T follicular helper cell (primary cell): Measurements from ENCODE around the gene FAM50A.

Experiments used
- DNase-seq: peaks from one replicate; pipeline ENCODE4 v3.0.0-alpha.2; 2020; ENCODE audit warnings: low read depth

FAM50A gene

GRCh38 chrX:154439841-154440240 is 4.1 kb upstream of the FAM50A start:
- DNase-seq: no peak

GRCh38 chrX:154440623-154441357 is 3.2 kb upstream of the FAM50A start:
- no peak for DNase-seq

GRCh38 chrX:154441564-154441963 is 2.4 kb upstream of the FAM50A start:
- no peak for DNase-seq

- no peak for DNase-seq
Measured at GRCh38 chrX:154441984-154442707, 1.8 kb upstream of the FAM50A start.

- no peak for DNase-seq
Measured at GRCh38 chrX:154443479-154443910, 446 bp upstream of the FAM50A start.

- DNase-seq: no peak
Measured at GRCh38 chrX:154444755-154445246, 860 bp downstream of the FAM50A start.

GRCh38 chrX:154445776-154446175 is 1.8 kb downstream of the FAM50A start:
- DNase-seq: no peak

GRCh38 chrX:154446430-154446829 is 2.5 kb downstream of the FAM50A start:
- no peak for DNase-seq

- DNase-seq: no peak
Measured at GRCh38 chrX:154448484-154448883, 4.5 kb downstream of the FAM50A start.

- no peak for DNase-seq
Measured at GRCh38 chrX:154449618-154450017, 5.7 kb downstream of the FAM50A start.

GRCh38 chrX:154450312-154450711 is 6.4 kb downstream of the FAM50A start:
- no peak for DNase-seq

- DNase-seq: no peak
Measured at GRCh38 chrX:154452823-154453222, 8.9 kb downstream of the FAM50A start.

- peak; percentile 33 for DNase-seq
Measured at GRCh38 chrX:154457491-154458115, 13.7 kb downstream of the FAM50A start.

GRCh38 chrX:154458116-154458953 is 14.4 kb downstream of the FAM50A start, which contains the start of gene PLXNA3:
Gene PLXNA3 (plus strand): TSS chrX:154458281. CDS start chrX:154460184, 1,903 bp downstream.
- DNase-seq: peak; percentile 53

GRCh38 chrX:154458954-154459778 is 15.2 kb downstream of the FAM50A start:
- no peak for DNase-seq

GRCh38 chrX:154459832-154460231 is 15.9 kb downstream of the FAM50A start:
- no peak for DNase-seq

GRCh38 chrX:154460326-154460725 is 16.4 kb downstream of the FAM50A start:
- no peak for DNase-seq

GRCh38 chrX:154462396-154462795 is 18.5 kb downstream of the FAM50A start:
- no peak for DNase-seq

GRCh38 chrX:154463611-154464220 is 19.8 kb downstream of the FAM50A start:
- DNase-seq: no peak

GRCh38 chrX:154464806-154465365 is 20.9 kb downstream of the FAM50A start:
- DNase-seq: no peak
